GM21515 (cell line): ENCODE results near the gene CFAP157.
"Not testable (repeated sequence)": the region's sequence is repeated elsewhere in the genome, so short reads cannot be mapped to it uniquely, and the experiment has no call there.

ENCODE experiments used
- ATAC-seq: cut with Tn5 transposase; IDR thresholded peaks from one replicate; pipeline ENCODE4 v1.9.1; 2021; ENCODE audit not compliant: unreplicated experiment

CFAP157 gene

GRCh38 chr9:127734747-127735529 is 28.1 kb downstream of the CFAP157 start, which contains the start of gene TOR2A:
Gene TOR2A, minus strand, starts transcription at chr9:127735294. Its CDS starts 24 bp downstream, at chr9:127735270.
- ATAC-seq: peak; percentile 80

- peak; percentile 9 for ATAC-seq
Observed at GRCh38 chr9:127735530-127736185, 28.9 kb downstream of the CFAP157 start.

GRCh38 chr9:127738666-127739065 is 31.9 kb downstream of the CFAP157 start:
- no peak for ATAC-seq

GRCh38 chr9:127739614-127740330 is 33.0 kb downstream of the CFAP157 start:
- no peak for ATAC-seq

- ATAC-seq: no peak
Observed at GRCh38 chr9:127741831-127742434, 35.1 kb downstream of the CFAP157 start.

- ATAC-seq: no peak
Observed at GRCh38 chr9:127742435-127743088, 35.8 kb downstream of the CFAP157 start.

- no peak for ATAC-seq
Observed at GRCh38 chr9:127744398-127745110, 37.8 kb downstream of the CFAP157 start.

GRCh38 chr9:127746959-127747569 is 40.3 kb downstream of the CFAP157 start:
- no peak for ATAC-seq

GRCh38 chr9:127749090-127749787 is 42.5 kb downstream of the CFAP157 start:
- ATAC-seq: no peak

- no peak for ATAC-seq
Observed at GRCh38 chr9:127751269-127752054, 44.7 kb downstream of the CFAP157 start.

- no peak for ATAC-seq
Observed at GRCh38 chr9:127753148-127753547, 46.4 kb downstream of the CFAP157 start.

GRCh38 chr9:127753622-127754021 is 46.8 kb downstream of the CFAP157 start:
- no peak for ATAC-seq

- no peak for ATAC-seq
Observed at GRCh38 chr9:127754099-127755060, 47.6 kb downstream of the CFAP157 start.

- ATAC-seq: no peak
Observed at GRCh38 chr9:127755061-127756060, 48.6 kb downstream of the CFAP157 start.

GRCh38 chr9:127756233-127756632 is 49.4 kb downstream of the CFAP157 start:
- no peak for ATAC-seq

GRCh38 chr9:127756776-127757175 is 50.0 kb downstream of the CFAP157 start:
- not testable (repeated sequence) for ATAC-seq
